Neural cell (in vitro differentiated cells): ENCODE data around the gene POU2F2. TPM values are rescaled to one million over a fixed set of nuclear protein-coding genes. Genes with fewer than 3 reads are reported as not detected.
"Not testable (repeated sequence)": the region's sequence is repeated elsewhere in the genome, so short reads cannot be mapped to it uniquely, and the experiment has no call there.

Experiments used
- H2AFZ ChIP-seq: fragments of 200-600, 300-800 bp; sonication (generic), shearing (Covaris generic); 2 replicates; pipeline ENCODE4 v1.6.0; 2014; ENCODE audit warnings: low read depth, mild to moderate bottlenecking, antibody characterized with exemption, low read length, moderate library complexity
- H3F3A ChIP-seq: fragments of 200-600 bp; shearing (Covaris generic); 2 replicates; pipeline ENCODE4 v1.6.1; 2016; ENCODE audit warnings: mild to moderate bottlenecking, moderate library complexity, mixed read lengths, antibody characterized with exemption, low read length; ENCODE audit not compliant: insufficient read depth, poor library complexity, severe bottlenecking
- H3K27ac ChIP-seq: fragments of 200-600, 300-800 bp; sonication (generic), shearing (Covaris generic); 2 replicates; pipeline ENCODE4 v1.5.1; 2014; ENCODE audit warnings: mild to moderate bottlenecking, low read length, moderate library complexity
- H3K27me3 ChIP-seq: fragments of 300-800, 200-600 bp; sonication (generic), shearing (Covaris generic); 2 replicates; pipeline ENCODE4 v1.6.0; 2014; ENCODE audit warnings: mild to moderate bottlenecking, low read depth, low read length, moderate library complexity; ENCODE audit not compliant: insufficient read depth
- H3K36me3 ChIP-seq: fragments of 300-800, 200-600 bp; sonication (generic), shearing (Covaris generic); 2 replicates; pipeline ENCODE4 v1.5.1; 2014; ENCODE audit warnings: mild to moderate bottlenecking, antibody characterized with exemption, low read length, moderate library complexity; ENCODE audit not compliant: insufficient read depth
- H3K4me2 ChIP-seq: fragments of 300-800, 200-600 bp; sonication (generic), shearing (Covaris generic); 2 replicates; pipeline ENCODE4 v1.6.0; 2014; ENCODE audit warnings: mild to moderate bottlenecking, low read length
- H3K4me3 ChIP-seq: fragments of 300-800, 200-600 bp; sonication (generic), shearing (Covaris generic); 2 replicates; pipeline ENCODE4 v1.5.1; 2014; ENCODE audit warnings: mild to moderate bottlenecking, low read length, moderate library complexity
- H3K79me2 ChIP-seq: fragments of 200-600 bp; shearing (Covaris generic); replicated peaks from 2 replicates; pipeline ENCODE4 v1.6.0; 2014; ENCODE audit warnings: mild to moderate bottlenecking, low read length, moderate library complexity; ENCODE audit not compliant: insufficient read depth
- H3K9ac ChIP-seq: fragments of 300-800, 200-600 bp; sonication (generic), shearing (Covaris generic); 2 replicates; pipeline ENCODE4 v1.6.1; 2016; ENCODE audit warnings: mild to moderate bottlenecking, low read length, mixed read lengths
- H3K9me2 ChIP-seq: fragments of 200-600 bp; shearing (Covaris generic); 2 replicates; pipeline ENCODE4 v1.6.1; 2016; ENCODE audit warnings: mild to moderate bottlenecking, low read length, mixed read lengths; ENCODE audit not compliant: insufficient read depth
- H3K9me3 ChIP-seq: fragments of 200-600, 300-800 bp; sonication (generic), shearing (Covaris generic); 2 replicates; pipeline ENCODE4 v1.6.1; 2016; ENCODE audit warnings: mild to moderate bottlenecking, mixed run types, low read length, moderate library complexity, mixed read lengths
- H4K20me1 ChIP-seq: fragments of 200-600 bp; shearing (Covaris generic); 2 replicates; pipeline ENCODE4 v1.6.1; 2016; ENCODE audit warnings: mild to moderate bottlenecking, mixed run types; ENCODE audit not compliant: insufficient read depth
- EP300 ChIP-seq: fragments of 450-650 bp; conservative IDR thresholded peaks from 2 replicates; pipeline ENCODE4 v1.6.1; 2014; ENCODE audit warnings: antibody characterized with exemption, mild to moderate bottlenecking, moderate library complexity; ENCODE audit not compliant: poor library complexity, severe bottlenecking
- EZH2 ChIP-seq: fragments of 200-600, 300-800 bp; shearing (Covaris generic), sonication (generic); IDR thresholded peaks from 2 replicates; pipeline ENCODE4 v1.6.1; 2014; ENCODE audit warnings: antibody characterized with exemption, low read length, borderline replicate concordance, mild to moderate bottlenecking; ENCODE audit not compliant: insufficient read depth, poor library complexity, severe bottlenecking
- MXI1 ChIP-seq: fragments of 450-650 bp; conservative IDR thresholded peaks from 2 replicates; pipeline ENCODE4 v1.6.1; 2014; ENCODE audit warnings: antibody characterized with exemption, mild to moderate bottlenecking; ENCODE audit not compliant: poor library complexity, severe bottlenecking
- POLR2AphosphoS5 ChIP-seq: IDR thresholded peaks from 2 replicates; pipeline ENCODE4 v1.6.1; 2012
- RAD21 ChIP-seq: fragments of 450-650 bp; conservative IDR thresholded peaks from 2 replicates; pipeline ENCODE4 v1.6.1; 2014; ENCODE audit warnings: antibody characterized with exemption, mild to moderate bottlenecking, moderate library complexity
- SMC3 ChIP-seq: fragments of 450-650 bp; conservative IDR thresholded peaks from 2 replicates; pipeline ENCODE4 v1.6.1; 2014; ENCODE audit warnings: antibody characterized with exemption, mild to moderate bottlenecking, moderate library complexity; ENCODE audit not compliant: poor library complexity
- TAF1 ChIP-seq: IDR thresholded peaks from 2 replicates; pipeline ENCODE4 v1.6.1; 2012; ENCODE audit warnings: low read depth
- polyA plus RNA-seq: library from polyadenylated mRNA; depleted of rRNA; stranded (reverse); fragments of >200 nt; gene quantifications from 2 replicates; pipeline ENCODE4 v1.2.3, GENCODE V29; 2014
- TF ChIP-seq, protein P1 (sequence below): fragments of 450-650 bp; IDR thresholded peaks from 2 replicates; pipeline ENCODE4 v1.5.1; 2014; ENCODE audit warnings: antibody characterized with exemption, mild to moderate bottlenecking, moderate library complexity; ENCODE audit not compliant: poor library complexity, severe bottlenecking
- TF ChIP-seq, protein P2 (sequence below): IDR thresholded peaks from 2 replicates; pipeline ENCODE4 v1.6.1; 2012; ENCODE audit warnings: borderline replicate concordance

Gene POU2F2
- polyA plus RNA-seq, 1 donor from 2014 or later, result 7.7 TPM

DNA sequence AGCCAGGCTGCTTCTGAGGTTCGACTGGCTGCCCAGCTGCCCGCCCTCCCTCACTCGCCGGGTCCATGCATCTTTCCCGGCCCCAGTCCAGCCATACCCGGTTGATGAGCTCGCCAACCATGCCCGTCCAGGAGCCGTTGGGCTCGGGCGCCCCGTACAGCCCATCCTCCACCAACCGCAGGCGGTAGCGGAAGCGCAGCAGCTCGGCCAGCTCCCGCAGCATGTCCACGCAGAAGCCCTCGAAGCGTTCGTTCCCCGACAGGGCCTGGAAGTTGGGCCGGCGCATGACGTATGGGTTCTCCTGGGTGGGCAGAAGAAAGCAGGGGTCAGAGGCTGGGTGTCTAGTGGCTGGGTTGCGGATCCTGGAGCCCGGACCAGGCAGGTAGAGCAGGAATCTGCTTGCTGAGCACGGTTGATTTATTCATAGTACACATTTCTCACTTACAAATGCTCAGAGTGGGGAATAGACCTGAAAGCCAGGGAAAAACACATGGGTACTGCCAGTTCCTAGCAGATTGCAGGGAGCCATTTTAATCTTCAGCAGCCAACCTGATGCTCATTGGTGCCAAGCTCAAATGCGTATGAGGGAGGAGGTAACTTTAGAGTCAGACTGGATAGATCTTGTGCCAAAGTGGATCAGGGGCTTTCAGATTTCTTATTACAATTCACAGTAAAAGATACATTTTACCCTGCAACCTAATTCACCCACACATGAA is 89.6 kb downstream of the POU2F2 start:
- H3K9ac ChIP-seq, result no peak overlapping the region
- H3K9me2 ChIP-seq, result no peaks in the 10 kb centered on the region
- H3K4me2 ChIP-seq, result no peak overlapping the region
- no peak overlapping the region for H3K27ac ChIP-seq
- H2AFZ ChIP-seq, result no peak overlapping the region
- H3K36me3 ChIP-seq, result peaks cover 6% of the 10 kb centered on the region
- H4K20me1 ChIP-seq, result no peaks in the 10 kb centered on the region
- no peak for TF ChIP-seq POLR2AphosphoS5
- TF ChIP-seq, protein P1, sequence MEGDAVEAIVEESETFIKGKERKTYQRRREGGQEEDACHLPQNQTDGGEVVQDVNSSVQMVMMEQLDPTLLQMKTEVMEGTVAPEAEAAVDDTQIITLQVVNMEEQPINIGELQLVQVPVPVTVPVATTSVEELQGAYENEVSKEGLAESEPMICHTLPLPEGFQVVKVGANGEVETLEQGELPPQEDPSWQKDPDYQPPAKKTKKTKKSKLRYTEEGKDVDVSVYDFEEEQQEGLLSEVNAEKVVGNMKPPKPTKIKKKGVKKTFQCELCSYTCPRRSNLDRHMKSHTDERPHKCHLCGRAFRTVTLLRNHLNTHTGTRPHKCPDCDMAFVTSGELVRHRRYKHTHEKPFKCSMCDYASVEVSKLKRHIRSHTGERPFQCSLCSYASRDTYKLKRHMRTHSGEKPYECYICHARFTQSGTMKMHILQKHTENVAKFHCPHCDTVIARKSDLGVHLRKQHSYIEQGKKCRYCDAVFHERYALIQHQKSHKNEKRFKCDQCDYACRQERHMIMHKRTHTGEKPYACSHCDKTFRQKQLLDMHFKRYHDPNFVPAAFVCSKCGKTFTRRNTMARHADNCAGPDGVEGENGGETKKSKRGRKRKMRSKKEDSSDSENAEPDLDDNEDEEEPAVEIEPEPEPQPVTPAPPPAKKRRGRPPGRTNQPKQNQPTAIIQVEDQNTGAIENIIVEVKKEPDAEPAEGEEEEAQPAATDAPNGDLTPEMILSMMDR, result no peak
- no peak for TF ChIP-seq TAF1
- no peak for TF ChIP-seq SMC3
- TF ChIP-seq, protein P2, sequence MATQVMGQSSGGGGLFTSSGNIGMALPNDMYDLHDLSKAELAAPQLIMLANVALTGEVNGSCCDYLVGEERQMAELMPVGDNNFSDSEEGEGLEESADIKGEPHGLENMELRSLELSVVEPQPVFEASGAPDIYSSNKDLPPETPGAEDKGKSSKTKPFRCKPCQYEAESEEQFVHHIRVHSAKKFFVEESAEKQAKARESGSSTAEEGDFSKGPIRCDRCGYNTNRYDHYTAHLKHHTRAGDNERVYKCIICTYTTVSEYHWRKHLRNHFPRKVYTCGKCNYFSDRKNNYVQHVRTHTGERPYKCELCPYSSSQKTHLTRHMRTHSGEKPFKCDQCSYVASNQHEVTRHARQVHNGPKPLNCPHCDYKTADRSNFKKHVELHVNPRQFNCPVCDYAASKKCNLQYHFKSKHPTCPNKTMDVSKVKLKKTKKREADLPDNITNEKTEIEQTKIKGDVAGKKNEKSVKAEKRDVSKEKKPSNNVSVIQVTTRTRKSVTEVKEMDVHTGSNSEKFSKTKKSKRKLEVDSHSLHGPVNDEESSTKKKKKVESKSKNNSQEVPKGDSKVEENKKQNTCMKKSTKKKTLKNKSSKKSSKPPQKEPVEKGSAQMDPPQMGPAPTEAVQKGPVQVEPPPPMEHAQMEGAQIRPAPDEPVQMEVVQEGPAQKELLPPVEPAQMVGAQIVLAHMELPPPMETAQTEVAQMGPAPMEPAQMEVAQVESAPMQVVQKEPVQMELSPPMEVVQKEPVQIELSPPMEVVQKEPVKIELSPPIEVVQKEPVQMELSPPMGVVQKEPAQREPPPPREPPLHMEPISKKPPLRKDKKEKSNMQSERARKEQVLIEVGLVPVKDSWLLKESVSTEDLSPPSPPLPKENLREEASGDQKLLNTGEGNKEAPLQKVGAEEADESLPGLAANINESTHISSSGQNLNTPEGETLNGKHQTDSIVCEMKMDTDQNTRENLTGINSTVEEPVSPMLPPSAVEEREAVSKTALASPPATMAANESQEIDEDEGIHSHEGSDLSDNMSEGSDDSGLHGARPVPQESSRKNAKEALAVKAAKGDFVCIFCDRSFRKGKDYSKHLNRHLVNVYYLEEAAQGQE, result no peak
- TF ChIP-seq RAD21, result no peak
- TF ChIP-seq MXI1, result no peak
- no peak for TF ChIP-seq EZH2
- no peak for TF ChIP-seq EP300
- H3K27me3 ChIP-seq, result no peaks in the 10 kb centered on the region
- H3K79me2 ChIP-seq, result no peaks in the 10 kb centered on the region
- H3K4me3 ChIP-seq, result no peak overlapping the region
- H3F3A ChIP-seq, result no peaks in the 10 kb centered on the region
- no peaks in the 10 kb centered on the region for H3K9me3 ChIP-seq

DNA sequence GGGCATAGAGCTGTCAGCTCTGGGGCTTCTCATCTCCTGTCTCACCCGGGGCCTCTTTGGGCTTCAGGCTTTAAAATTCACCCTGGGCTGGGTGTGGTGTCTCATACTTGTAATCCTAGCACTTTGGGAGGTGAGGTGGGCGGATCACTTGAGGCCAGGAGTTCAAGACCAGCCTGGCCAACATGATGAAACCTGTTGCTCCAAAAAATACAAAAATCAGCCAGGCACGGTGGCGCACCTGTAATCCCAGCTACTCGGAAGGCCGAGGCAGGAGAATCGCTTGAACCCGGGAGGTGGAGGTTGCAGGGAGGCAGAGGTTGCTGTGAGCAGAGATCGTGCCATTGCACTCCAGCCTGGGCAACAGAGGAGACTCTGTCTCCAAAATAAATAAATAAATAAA is 91.8 kb downstream of the POU2F2 start:
- H3K9me2 ChIP-seq, H3K4me2 ChIP-seq, H3F3A ChIP-seq, H4K20me1 ChIP-seq, H3K36me3 ChIP-seq, H3K79me2 ChIP-seq, H3K27ac ChIP-seq, H3K27me3 ChIP-seq, H3K4me3 ChIP-seq, H2AFZ ChIP-seq, H3K9ac ChIP-seq, H3K9me3 ChIP-seq: not testable (repeated sequence)

DNA sequence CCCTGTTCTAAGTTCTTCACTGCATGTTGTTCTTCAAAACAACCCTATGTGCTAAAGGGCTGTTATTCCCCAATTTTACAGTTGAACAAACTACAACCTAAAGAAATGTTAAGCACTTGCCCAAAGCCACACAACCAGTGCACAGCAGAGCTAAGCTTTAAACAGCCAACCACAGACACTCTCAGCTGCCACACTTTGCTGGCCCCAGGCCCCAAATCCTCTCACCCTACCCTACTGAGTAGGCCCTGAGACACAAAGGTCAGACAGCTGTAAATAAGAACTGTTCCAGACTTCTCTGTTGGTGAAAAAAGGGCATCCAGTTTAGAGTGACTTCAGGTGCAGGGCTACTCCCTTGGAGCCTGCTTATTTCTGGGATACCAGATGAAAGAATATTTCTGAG is 92.2 kb downstream of the POU2F2 start:
- H4K20me1 ChIP-seq, result no peaks in the 10 kb centered on the region
- H3K27ac ChIP-seq, result no peak overlapping the region
- no peaks in the 10 kb centered on the region for H3K9me3 ChIP-seq
- no peaks in the 10 kb centered on the region for H3K9me2 ChIP-seq
- H3K4me3 ChIP-seq, result no peak overlapping the region
- H3K9ac ChIP-seq, result no peak overlapping the region
- no peak overlapping the region for H3K4me2 ChIP-seq
- H3K27me3 ChIP-seq, result no peaks in the 10 kb centered on the region
- no peak for TF ChIP-seq MXI1
- TF ChIP-seq, protein P2, result no peak
- TF ChIP-seq, protein P1, result no peak
- TF ChIP-seq SMC3, result no peak
- no peak for TF ChIP-seq EP300
- no peak for TF ChIP-seq EZH2
- no peak for TF ChIP-seq RAD21
- no peak for TF ChIP-seq TAF1
- TF ChIP-seq POLR2AphosphoS5, result no peak
- no peaks in the 10 kb centered on the region for H3F3A ChIP-seq
- no peak overlapping the region for H2AFZ ChIP-seq
- H3K36me3 ChIP-seq, result peaks cover 6% of the 10 kb centered on the region
- no peaks in the 10 kb centered on the region for H3K79me2 ChIP-seq
